HG03520 (cell line): Measurements from ENCODE around the gene PRKG1.
"Not testable (repeated sequence)": the region's sequence is repeated elsewhere in the genome, so short reads cannot be mapped to it uniquely, and the experiment has no call there.

Experiments
- ATAC-seq: cut with Tn5 transposase; IDR thresholded peaks from one replicate; pipeline ENCODE4 v1.9.1; 2021; ENCODE audit warnings: mild to moderate bottlenecking, moderate library complexity; ENCODE audit not compliant: unreplicated experiment

Gene PRKG1

GRCh38 chr10:51552879-51553278 is 478.6 kb downstream of the PRKG1 start:
- ATAC-seq: no peak

- ATAC-seq: no peak
Measured at GRCh38 chr10:51564896-51565510, 490.7 kb downstream of the PRKG1 start.

- no peak for ATAC-seq
Measured at GRCh38 chr10:51567271-51567670, 493.0 kb downstream of the PRKG1 start.

- ATAC-seq: no peak
Measured at GRCh38 chr10:51569467-51569866, 495.2 kb downstream of the PRKG1 start.

GRCh38 chr10:51574248-51575048 is 500.2 kb downstream of the PRKG1 start:
- ATAC-seq: no peak

GRCh38 chr10:51581196-51581595 is 506.9 kb downstream of the PRKG1 start:
- not testable (repeated sequence) for ATAC-seq

- no peak for ATAC-seq
Measured at GRCh38 chr10:51583976-51584375, 509.7 kb downstream of the PRKG1 start.

GRCh38 chr10:51585742-51586141 is 511.5 kb downstream of the PRKG1 start:
- no peak for ATAC-seq

GRCh38 chr10:51588984-51589383 is 514.7 kb downstream of the PRKG1 start:
- ATAC-seq: no peak

- ATAC-seq: no peak
Measured at GRCh38 chr10:51590818-51591217, 516.5 kb downstream of the PRKG1 start.

- ATAC-seq: no peak
Measured at GRCh38 chr10:51596695-51597094, 522.4 kb downstream of the PRKG1 start.

- ATAC-seq: no peak
Measured at GRCh38 chr10:51599647-51600046, 525.4 kb downstream of the PRKG1 start.

GRCh38 chr10:51602326-51602725 is 528.0 kb downstream of the PRKG1 start:
- no peak for ATAC-seq

GRCh38 chr10:51604579-51604978 is 530.3 kb downstream of the PRKG1 start:
- ATAC-seq: no peak

GRCh38 chr10:51606825-51607462 is 532.7 kb downstream of the PRKG1 start:
- no peak for ATAC-seq

GRCh38 chr10:51607463-51607835 is 533.2 kb downstream of the PRKG1 start:
- ATAC-seq: no peak

- no peak for ATAC-seq
Measured at GRCh38 chr10:51608211-51608610, 533.9 kb downstream of the PRKG1 start.

GRCh38 chr10:51615764-51616298 is 541.5 kb downstream of the PRKG1 start:
- no peak for ATAC-seq

GRCh38 chr10:51617576-51618235 is 543.4 kb downstream of the PRKG1 start:
- no peak for ATAC-seq

GRCh38 chr10:51619365-51619764 is 545.1 kb downstream of the PRKG1 start:
- ATAC-seq: no peak

- peak; percentile 58 for ATAC-seq
Measured at GRCh38 chr10:51620131-51620530, 545.8 kb downstream of the PRKG1 start.
